CD4-positive, alpha-beta T cell treated with Interleukin-6 for 4 hours (primary cell): ENCODE data around the gene SNURF.
"Not testable (repeated sequence)": the region's sequence is repeated elsewhere in the genome, so short reads cannot be mapped to it uniquely, and the experiment has no call there.

Experiments
- DNase-seq: peaks from one replicate; pipeline ENCODE4 v3.0.0-alpha.2; 2020; ENCODE audit warnings: mixed read lengths

Gene SNURF

GRCh38 chr15:24954783-24955530 lies at the start of gene SNURF, which contains the start of gene SNRPN:
TSS of gene SNURF (plus strand) at chr15:24954987. CDS start at chr15:24955049, 62 bp downstream.
TSS of gene SNRPN (plus strand) at chr15:24954987. CDS start at chr15:24974454, 19,467 bp downstream.
- DNase-seq: peak; percentile 75

GRCh38 chr15:24916305-24917009 lies 38.3 kb upstream of the SNURF start:
- no peak for DNase-seq

- no peak for DNase-seq
Observed at GRCh38 chr15:24917431-24917830, 37.4 kb upstream of the SNURF start.

- DNase-seq: no peak
Observed at GRCh38 chr15:24919446-24919845, 35.3 kb upstream of the SNURF start.

- DNase-seq: not testable (repeated sequence)
Observed at GRCh38 chr15:24922781-24923180, 32.0 kb upstream of the SNURF start.

- no peak for DNase-seq
Observed at GRCh38 chr15:24924153-24924552, 30.6 kb upstream of the SNURF start.

GRCh38 chr15:24924621-24925020 lies 30.2 kb upstream of the SNURF start:
- DNase-seq: no peak

GRCh38 chr15:24931874-24932732 lies 22.7 kb upstream of the SNURF start:
- DNase-seq: not testable (repeated sequence)

- DNase-seq: no peak
Observed at GRCh38 chr15:24933716-24934115, 21.1 kb upstream of the SNURF start.

- not testable (repeated sequence) for DNase-seq
Observed at GRCh38 chr15:24938224-24938623, 16.6 kb upstream of the SNURF start.

GRCh38 chr15:24940236-24940635 lies 14.6 kb upstream of the SNURF start:
- no peak for DNase-seq

GRCh38 chr15:24943361-24943760 lies 11.4 kb upstream of the SNURF start:
- no peak for DNase-seq

- DNase-seq: no peak
Observed at GRCh38 chr15:24944954-24945353, 9.8 kb upstream of the SNURF start.

GRCh38 chr15:24945711-24946110 lies 9.1 kb upstream of the SNURF start:
- DNase-seq: no peak

- DNase-seq: no peak
Observed at GRCh38 chr15:24948495-24948894, 6.3 kb upstream of the SNURF start.

GRCh38 chr15:24955531-24955921 lies 739 bp downstream of the SNURF start:
- DNase-seq: peak; percentile 37

GRCh38 chr15:24956111-24956838 lies 1.5 kb downstream of the SNURF start:
- DNase-seq: peak; percentile 84

GRCh38 chr15:24957691-24958090 lies 2.9 kb downstream of the SNURF start:
- no peak for DNase-seq

- no peak for DNase-seq
Observed at GRCh38 chr15:24961967-24962366, 7.2 kb downstream of the SNURF start.

- no peak for DNase-seq
Observed at GRCh38 chr15:24962880-24963279, 8.1 kb downstream of the SNURF start.

- no peak for DNase-seq
Observed at GRCh38 chr15:24966364-24967103, 11.7 kb downstream of the SNURF start.

- DNase-seq: no peak
Observed at GRCh38 chr15:24971052-24971451, 16.3 kb downstream of the SNURF start.
